ENCODE data around the gene ALOX5.
"Not testable (repeated sequence)": the region's sequence is repeated elsewhere in the genome, so short reads cannot be mapped to it uniquely, and the experiment has no call there.

Gene ALOX5

DNA sequence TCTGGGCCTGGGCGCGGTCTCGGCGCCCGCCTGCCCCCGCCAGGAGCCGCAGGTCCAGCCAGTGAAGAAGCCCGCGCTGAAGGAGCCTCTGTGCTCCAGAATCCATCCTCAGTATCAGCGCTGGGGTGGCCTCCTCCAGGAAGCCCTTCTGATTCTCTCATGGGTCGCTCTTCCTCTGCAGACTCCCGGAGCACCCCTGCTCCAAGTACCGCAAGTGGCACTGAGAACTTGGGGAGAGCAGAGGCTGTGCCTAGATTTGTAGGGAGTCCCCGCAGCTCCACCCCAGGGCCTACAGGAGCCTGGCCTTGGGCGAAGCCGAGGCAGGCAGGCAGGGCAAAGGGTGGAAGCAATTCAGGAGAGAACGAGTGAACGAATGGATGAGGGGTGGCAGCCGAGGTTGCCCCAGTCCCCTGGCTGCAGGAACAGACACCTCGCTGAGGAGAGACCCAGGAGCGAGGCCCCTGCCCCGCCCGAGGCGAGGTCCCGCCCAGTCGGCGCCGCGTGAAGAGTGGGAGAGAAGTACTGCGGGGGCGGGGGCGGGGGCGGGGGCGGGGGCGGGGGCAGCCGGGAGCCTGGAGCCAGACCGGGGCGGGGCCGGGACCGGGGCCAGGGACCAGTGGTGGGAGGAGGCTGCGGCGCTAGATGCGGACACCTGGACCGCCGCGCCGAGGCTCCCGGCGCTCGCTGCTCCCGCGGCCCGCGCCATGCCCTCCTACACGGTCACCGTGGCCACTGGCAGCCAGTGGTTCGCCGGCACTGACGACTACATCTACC is at the start of gene ALOX5:
Gene ALOX5 (plus strand): TSS at position 641 of the 774 bp plus-strand sequence. CDS start 64 bp downstream, at position 705.
- DNase-seq (ENCODE audit: low read depth) = no peak
- peak within 1 kb of the TSS; percentile 29 for H3K4me3 ChIP-seq (ENCODE audit: low read depth, low read length)

DNA sequence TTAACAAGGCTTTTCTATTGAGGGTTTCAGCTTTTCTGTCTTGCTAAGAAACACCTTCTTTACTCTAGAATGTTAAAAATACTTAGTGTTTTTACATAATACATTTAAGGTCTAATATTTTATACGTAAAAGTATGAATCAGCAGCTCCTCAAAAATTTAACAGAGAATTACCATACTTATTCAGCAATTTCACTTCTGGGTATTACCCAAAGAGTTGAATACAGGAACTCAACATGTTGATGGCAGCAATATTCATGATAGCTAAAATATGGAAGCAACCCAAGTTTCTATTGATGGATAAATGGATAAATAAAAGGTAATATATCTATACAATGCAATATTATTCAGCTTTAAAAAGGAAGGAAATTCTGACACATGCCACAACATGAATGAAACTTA is 48.9 kb upstream of the ALOX5 start:
- H3K4me3 ChIP-seq (ENCODE audit: low read depth, low read length) = no peak overlapping the region
- no peak for DNase-seq (ENCODE audit: low read depth)

DNA sequence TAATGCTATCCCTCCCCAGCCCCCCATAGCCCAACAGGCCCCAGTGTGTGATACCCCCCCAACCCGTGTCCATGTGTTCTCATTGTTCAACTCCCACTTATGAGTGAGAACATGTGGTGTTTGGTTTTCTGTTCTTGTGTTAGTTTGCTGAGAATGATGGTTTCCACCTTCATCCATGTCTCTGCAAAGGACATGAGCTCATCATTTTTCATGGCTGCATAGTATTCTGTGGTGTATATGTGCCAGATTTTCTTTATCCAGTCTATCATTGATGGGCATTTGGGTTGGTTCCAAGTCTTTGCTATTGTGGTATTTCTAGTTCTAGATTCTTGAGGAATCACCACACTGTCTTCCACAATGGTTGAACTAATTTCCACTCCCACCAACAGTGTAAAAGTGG is 47.2 kb upstream of the ALOX5 start:
- not testable (repeated sequence) for DNase-seq (ENCODE audit: low read depth); H3K4me3 ChIP-seq (ENCODE audit: low read depth, low read length)

DNA sequence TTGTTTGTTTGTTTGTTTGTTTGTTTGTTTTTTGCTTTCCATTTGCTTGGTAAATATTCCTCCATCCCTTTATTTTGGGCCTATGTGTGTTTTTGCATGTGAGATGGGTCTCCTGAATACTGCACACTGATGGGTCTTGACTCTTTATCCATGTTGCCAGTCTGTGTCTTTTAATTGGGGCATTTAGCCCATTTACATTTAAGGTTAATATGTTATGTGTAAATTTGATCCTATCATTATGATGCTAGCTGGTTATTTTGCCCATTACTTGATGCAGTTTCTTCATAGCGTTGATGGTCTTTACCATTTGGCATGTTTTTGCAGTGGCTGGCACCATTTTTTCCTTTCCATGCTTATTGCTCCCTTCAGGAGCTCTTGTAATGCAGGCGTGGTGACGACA is 42.2 kb upstream of the ALOX5 start:
- not testable (repeated sequence) for DNase-seq (ENCODE audit: low read depth); H3K4me3 ChIP-seq (ENCODE audit: low read depth, low read length)

DNA sequence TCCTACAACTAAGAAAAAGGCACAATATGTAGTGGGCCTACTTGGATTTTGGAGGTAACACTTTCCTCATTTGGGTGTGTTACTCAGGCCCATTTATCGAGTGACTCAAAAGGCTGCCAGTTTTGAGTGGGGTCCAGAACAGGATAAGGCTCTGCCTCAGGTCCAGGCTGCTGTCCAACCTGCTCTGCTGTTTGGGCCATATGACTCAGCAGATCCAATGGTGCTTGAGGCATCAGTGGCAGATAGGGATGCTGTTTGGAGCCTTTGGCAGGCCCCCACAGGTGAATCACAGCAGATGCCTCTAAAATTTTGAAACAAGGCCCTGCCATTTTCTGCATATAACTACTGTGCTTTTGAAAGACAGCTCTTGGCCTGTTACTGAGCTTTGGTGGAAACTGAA is 34.1 kb upstream of the ALOX5 start:
- no peak overlapping the region for H3K4me3 ChIP-seq (ENCODE audit: low read depth, low read length)
- DNase-seq (ENCODE audit: low read depth) = no peak

DNA sequence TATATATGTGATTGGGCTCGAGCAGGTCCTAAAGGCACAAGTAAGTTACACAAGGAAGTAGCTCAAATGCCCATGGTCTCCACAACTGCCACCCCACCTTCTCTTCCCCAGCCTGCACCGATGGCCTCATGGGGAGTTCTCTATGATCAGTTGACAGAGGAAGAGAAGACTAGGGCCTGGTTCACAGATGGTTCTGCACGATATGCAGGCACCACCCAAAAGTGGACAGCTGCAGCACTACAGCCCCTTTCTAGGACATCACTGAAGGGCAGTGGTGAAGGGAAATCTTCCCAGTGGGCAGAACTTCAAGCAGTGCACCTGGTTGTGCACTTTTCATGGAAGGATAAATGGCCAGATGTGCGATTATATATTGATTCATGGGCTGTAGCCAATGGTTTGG is 33.6 kb upstream of the ALOX5 start:
- not testable (repeated sequence) for DNase-seq (ENCODE audit: low read depth); H3K4me3 ChIP-seq (ENCODE audit: low read depth, low read length)

DNA sequence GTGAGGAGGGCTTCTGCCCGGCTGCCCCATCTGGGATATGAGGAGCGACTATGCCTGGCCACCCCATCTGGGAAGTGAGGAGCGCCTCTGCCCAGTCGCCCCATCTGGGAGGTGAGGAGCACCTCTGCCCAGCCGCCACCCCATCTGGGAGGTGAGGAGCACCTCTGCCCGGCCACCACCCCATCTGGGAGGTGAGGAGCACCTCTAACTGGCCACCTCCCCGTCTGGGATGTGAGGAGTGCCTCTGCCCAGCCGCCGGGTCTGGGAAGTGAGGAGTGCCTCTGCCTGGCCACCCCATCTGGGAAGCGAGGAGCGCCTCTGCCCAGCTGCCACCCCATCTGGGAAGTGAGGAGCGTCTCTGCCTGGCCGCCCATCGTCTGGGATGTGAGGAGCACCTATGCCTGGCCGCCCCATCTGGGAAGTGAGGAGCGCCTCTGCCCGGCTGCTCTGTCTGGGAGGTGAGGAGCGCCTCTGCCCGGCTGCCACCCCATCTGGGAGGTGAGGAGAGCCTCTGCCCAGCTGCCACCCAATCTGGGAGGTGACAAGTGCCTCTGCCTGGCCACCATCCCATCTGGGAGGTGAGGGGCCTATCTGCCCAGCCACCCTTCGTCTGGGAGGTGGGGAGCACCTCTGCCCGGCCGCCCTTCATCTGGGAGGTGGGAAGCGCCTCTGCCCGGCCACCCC is 27.2 kb upstream of the ALOX5 start:
- DNase-seq (ENCODE audit: low read depth) = not testable (repeated sequence)

DNA sequence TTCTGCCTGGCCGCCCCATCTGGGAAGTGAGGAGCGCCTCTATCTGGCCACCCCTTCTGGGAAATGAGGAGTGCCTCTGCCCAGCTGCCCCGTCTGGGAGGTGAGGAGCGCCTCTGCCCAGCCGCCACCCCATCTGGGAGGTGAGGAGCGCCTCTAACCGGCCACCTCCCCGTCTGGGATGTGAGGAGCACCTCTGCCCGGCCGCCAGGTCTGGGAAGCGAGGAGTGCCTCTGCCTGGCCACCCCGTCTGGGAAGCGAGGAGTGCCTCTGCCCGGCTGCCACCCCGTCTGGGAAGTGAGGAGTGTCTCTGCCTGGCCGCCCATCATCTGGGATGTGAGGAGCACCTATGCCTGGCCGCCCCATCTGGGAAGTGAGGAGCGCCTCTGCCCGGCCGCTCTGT is 26.6 kb upstream of the ALOX5 start:
- not testable (repeated sequence) for DNase-seq (ENCODE audit: low read depth); H3K4me3 ChIP-seq (ENCODE audit: low read depth, low read length)

More for the DNA sequence above, 27.2 kb upstream of the ALOX5 start:
- not testable (repeated sequence) for H3K4me3 ChIP-seq (ENCODE audit: low read depth, low read length)

DNA sequence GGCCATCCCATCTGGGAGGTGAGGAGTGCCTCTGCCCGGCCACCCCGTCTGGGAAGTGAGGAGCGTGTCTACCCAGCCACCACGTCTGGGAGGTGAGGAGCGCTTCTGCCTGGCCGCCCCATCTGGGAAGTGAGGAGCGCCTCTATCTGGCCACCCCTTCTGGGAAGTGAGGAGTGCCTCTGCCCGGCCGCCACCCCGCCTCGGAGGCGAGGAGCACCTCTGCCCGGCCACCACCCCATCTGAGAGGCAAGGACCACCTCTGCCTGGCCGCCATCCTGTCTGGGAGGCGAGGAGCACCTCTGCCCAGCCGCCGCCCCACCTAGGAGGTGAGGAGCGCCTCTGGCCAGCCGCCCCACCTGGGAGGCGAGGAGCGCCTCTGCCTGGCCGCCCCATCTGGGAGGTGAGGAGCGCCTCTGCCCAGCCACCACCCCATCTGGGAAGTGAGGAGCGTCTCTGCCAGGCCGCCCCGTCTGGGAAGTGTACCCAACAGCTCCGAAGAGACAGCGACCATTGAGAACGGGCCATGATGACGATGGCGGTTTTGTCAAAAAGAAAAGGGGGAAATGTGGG is 25.7 kb upstream of the ALOX5 start:
- H3K4me3 ChIP-seq (ENCODE audit: low read depth, low read length); DNase-seq (ENCODE audit: low read depth): not testable (repeated sequence)

DNA sequence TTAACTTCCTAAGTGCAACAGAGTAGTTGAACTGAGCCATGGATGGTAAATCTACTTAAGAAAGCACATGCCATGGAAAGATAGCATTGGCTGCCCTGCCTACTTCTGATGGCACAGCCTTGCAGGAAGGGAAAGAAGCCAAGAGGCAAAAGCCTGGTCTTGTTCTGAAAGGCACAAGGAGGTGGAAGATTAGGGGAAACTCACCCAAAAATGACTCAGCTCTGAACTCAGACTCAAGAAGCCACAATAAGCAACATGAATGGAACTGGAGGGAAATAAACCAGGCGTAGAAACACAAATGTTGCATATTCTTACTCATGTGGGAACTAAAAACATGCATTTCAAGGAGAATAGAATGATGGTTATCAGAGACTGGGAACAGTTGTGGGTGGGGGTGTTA is 20.8 kb upstream of the ALOX5 start:
- no peak overlapping the region for H3K4me3 ChIP-seq (ENCODE audit: low read depth, low read length)
- DNase-seq (ENCODE audit: low read depth) = no peak

DNA sequence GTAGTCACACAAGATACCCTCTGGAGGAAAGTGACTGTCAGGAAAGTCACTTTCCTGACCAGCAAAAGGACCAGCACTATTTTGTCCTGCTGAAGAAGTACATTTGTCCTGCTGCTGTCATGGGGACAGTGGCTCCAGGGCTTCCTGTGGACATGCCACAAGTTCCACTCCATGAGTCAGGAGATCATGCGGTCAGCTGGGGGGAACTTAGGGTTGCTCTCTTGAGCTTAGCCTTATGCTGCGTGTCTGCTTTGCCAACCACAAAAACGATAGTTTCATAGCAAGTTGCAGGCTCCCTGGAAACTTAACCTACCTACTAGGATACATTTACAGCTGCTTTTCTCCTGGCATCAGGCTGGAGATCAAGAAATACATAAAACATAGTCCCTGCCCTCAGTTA is 19.8 kb upstream of the ALOX5 start:
- no peak for DNase-seq (ENCODE audit: low read depth)
- no peak overlapping the region for H3K4me3 ChIP-seq (ENCODE audit: low read depth, low read length)

DNA sequence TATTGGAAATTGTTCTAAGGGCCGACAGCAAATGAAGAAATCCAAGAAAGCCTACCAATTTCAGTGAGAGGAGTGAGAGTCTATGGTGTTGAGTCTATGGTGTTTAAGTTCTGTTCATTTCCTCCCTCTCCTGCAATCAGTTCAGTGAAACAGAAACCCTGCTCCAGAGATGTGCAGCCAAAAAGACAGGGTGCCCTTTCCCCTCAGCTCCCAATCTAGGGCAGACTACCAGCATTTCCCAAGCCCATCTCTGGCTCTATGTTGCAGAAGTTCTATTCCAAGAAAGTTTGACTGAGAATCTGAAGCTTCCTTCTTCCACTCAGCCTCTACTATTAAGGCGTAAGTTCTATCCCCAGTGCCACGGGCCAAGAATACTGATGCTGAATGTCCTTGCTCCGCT is 18.5 kb upstream of the ALOX5 start:
- H3K4me3 ChIP-seq (ENCODE audit: low read depth, low read length) = no peak overlapping the region
- DNase-seq (ENCODE audit: low read depth) = no peak

DNA sequence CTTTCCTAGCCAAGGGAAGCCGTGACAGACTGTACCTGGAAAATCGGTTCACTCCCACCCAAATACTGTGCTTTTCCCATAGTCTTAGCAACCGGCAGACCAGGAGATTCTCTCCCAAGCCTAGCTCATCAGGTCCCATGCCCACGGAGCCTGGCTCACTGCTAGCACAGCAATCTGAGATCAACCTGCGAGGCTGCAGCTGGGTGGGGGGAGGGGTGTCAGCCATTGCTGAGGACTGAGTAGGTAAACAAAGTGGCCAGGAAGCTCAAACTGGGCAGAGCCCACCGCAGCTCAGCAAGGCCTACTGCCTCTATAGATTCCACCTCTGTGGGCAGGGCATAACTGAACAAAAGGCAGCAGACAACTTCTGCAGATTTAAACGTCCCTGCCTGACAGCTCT is 15.1 kb upstream of the ALOX5 start:
- not testable (repeated sequence) for H3K4me3 ChIP-seq (ENCODE audit: low read depth, low read length); DNase-seq (ENCODE audit: low read depth)

DNA sequence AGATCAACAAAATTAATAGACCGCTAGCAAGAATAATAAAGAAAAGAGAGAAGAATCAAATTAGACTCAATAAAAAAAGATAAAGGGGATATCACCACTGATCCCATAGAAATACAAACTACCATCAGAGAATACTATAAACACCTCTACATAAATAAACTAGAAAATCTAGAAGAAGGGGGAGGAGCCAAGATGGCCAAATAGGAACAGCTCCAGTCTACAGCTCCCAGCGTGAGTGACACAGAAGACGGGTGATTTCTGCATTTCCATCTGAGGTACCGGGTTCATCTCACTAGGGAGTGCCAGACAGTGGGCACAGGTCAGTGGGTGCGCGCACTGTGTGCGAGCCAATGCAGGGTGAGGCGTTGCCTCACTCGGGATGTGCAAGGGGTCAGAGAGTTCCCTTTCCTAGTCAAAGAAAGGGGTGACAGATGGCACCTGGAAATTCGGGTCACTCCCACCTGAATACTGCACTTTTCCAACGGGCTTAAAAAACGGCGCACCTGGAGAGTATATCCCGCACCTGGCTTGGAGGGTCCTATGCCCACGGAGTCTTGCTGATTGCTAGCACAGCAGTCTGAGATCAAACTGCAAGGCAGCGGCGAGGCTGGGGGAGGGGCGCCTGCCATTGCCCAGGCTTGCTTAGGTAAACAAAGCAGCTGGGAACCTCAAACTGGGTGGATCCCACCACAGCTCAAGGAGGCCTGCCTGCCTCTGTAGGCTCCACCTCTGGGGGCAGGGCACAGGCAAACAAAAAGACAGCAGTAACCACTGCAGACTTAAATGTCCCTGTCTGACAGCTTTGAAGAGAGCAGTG is 11.8 kb upstream of the ALOX5 start:
- not testable (repeated sequence) for H3K4me3 ChIP-seq (ENCODE audit: low read depth, low read length); DNase-seq (ENCODE audit: low read depth)

DNA sequence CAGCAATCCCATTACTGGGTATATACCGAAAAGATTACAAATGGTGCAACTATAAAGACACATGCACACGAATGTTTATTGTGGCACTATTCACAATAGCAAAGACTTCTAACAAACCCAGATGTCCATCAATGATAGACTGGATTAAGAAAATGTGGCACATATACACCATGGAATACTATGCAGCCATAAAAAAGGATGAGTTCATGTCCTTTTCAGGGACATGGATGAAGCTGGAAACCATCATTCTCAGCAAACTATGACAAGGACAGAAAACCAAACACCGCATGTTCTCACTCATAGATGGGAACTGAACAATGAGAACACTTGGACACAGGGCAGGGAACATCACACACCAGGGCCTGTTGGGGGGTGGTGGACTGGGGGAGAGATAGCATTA is 6.4 kb upstream of the ALOX5 start:
- not testable (repeated sequence) for H3K4me3 ChIP-seq (ENCODE audit: low read depth, low read length); DNase-seq (ENCODE audit: low read depth)

DNA sequence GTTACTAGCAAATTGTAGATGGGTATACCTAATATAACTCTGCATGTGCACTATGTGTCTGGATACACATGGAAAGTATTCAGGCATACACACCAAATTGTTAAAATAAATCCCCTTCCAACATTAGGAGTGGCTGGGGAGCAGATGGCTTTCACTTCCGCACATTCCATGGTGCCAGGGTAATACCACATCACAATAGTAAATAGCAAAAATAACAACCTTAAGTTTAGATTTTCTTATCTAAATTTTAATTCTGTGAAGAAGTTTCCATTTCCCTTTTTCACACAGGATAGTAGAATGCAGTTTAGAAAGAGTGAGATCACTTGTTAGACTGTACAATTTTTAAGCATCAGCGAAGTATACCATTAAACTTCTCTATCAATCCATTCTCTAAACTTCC is 5.8 kb upstream of the ALOX5 start:
- no peak for DNase-seq (ENCODE audit: low read depth)

DNA sequence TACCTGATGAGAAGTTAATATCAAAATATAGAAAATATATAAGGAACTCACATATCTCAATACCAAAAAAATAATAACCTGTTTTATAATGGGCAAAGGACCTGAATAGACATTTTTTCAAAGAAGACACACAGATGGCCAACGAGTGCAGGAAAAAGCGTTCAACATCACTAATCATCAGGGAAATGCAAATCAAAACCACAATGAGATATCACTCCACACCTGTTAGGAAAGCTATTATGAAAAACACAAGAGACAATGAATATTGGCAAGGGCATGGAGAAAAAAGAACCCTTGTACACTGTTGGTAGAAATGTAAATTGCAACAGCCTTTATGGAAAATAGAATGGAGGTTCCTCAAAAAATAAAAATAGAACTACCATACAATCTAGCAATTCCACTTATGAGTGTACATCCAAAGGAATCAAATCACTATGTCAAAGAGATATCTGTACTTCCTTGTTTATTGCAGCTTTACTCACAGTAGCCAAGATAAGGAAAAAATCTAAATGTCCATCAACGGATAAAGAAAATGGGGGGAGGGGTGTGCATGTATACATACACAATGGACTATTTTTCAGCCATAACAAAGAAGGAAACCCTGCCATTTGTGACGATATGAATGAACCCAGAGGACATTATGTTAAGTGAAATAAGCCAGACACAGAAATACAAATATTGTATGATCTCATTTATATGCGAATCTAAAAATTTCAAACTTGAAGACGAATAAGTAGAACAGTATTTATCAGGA is 3.6 kb upstream of the ALOX5 start:
- no peak for DNase-seq (ENCODE audit: low read depth)

More for the DNA sequence above, 5.8 kb upstream of the ALOX5 start:
- no peak overlapping the region for H3K4me3 ChIP-seq (ENCODE audit: low read depth, low read length)

DNA sequence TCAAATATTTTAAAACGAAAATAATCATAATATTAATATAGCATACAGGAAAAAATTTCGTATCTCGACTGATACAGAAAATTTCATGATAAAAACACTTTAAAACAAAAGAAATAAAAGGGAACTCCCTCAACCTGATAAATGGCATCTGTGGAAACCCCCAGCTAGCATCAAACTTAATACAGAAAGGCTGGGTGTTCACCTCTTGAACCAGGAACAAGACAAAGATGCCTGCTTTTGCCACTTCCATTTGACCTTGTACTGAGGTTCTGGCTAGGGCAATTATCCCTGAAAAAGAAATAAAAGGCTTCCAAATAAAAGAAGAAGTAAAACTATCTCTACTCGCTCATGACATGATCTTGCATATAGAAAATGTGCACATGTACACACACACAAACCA is 2.5 kb upstream of the ALOX5 start:
- no peak overlapping the region for H3K4me3 ChIP-seq (ENCODE audit: low read depth, low read length)
- DNase-seq (ENCODE audit: low read depth) = no peak

More for the DNA sequence above, 3.6 kb upstream of the ALOX5 start:
- no peak overlapping the region for H3K4me3 ChIP-seq (ENCODE audit: low read depth, low read length)

Measured in skeletal muscle cell (primary cell).